ENCODE results near the gene CMSS1.

CMSS1 gene

GRCh38 chr3:100081986-100082692 lies 264.5 kb downstream of the CMSS1 start:
- WGBS (ENCODE audit: insufficient coverage, insufficient read length): no CpG with 5 or more reads among the region's 2 CpGs
- Histone ChIP-seq H3K9me3 (ENCODE audit: control insufficient read depth, insufficient read depth, low read length) (no peaks in the 10 kb centered on the region), H3K4me3 (ENCODE audit: low read length) (no peak overlapping the region), H3K27me3 (ENCODE audit: control insufficient read depth, insufficient read depth, low read length) (no peaks in the 10 kb centered on the region), H3K27ac (ENCODE audit: low read length) (no peak overlapping the region), H3K36me3 (ENCODE audit: control insufficient read depth, insufficient read depth, low read length) (no peaks in the 10 kb centered on the region), H3K4me1 (ENCODE audit: control insufficient read depth, insufficient read depth, low read length) (no peaks in the 10 kb centered on the region; the same call in 1 of the 2 replicates)
- DNase-seq (ENCODE audit: low read depth, low spot score): no peak

DNA sequence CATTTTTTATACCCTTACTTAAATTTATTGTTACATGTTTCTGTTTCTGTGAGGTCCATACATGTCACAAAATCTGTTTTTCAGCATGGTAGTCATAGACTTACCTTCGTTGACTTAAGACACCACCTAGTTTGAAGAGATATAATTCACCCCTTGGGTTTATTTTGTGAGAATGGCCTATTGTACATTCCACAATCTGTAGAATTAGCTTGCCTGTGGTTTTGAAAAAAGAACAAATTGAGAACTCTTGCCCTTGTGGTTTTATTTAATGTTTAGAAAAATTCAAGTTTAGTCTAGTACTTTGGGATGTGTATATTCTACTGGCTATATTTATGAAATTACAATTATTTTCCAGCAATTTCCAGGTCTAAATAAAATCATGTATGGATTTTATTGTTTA lies 265.1 kb downstream of the CMSS1 start:
- Histone ChIP-seq H3K36me3 (ENCODE audit: control insufficient read depth, insufficient read depth, low read length) (no peaks in the 10 kb centered on the region), H3K27me3 (ENCODE audit: control insufficient read depth, insufficient read depth, low read length) (no peaks in the 10 kb centered on the region), H3K9me3 (ENCODE audit: control insufficient read depth, insufficient read depth, low read length) (no peaks in the 10 kb centered on the region), H3K4me3 (ENCODE audit: low read length) (no peak overlapping the region), H3K4me1 (ENCODE audit: control insufficient read depth, insufficient read depth, low read length) (no peaks in the 10 kb centered on the region; the same call in 1 of the 2 replicates), H3K27ac (ENCODE audit: low read length) (no peak overlapping the region)
- no CpG with 5 or more reads among the region's 1 CpG for WGBS (ENCODE audit: insufficient coverage, insufficient read length)
- no peak for DNase-seq (ENCODE audit: low read depth, low spot score)

DNA sequence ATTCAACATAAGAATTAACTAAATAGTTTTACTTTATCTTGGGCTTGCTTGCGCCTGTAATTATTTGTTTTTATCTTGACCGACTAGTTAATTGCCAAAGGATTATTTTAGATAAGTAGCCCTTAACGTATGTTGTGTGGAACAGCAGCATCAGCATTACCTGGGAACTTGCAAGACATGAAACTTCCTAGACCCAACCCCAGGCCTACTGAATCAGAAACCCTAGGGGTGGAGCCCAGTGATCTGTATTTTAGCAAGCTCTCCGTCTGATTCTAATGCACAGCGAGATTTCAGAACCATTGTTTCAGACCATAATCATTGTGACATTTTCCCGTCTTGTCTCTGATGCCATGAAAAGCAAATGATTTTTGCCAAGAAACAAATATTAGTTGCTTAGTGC lies 265.5 kb downstream of the CMSS1 start:
- Histone ChIP-seq H3K9me3 (ENCODE audit: control insufficient read depth, insufficient read depth, low read length) (no peaks in the 10 kb centered on the region), H3K27me3 (ENCODE audit: control insufficient read depth, insufficient read depth, low read length) (no peaks in the 10 kb centered on the region), H3K4me3 (ENCODE audit: low read length) (no peak overlapping the region), H3K36me3 (ENCODE audit: control insufficient read depth, insufficient read depth, low read length) (no peaks in the 10 kb centered on the region), H3K27ac (ENCODE audit: low read length) (no peak overlapping the region), H3K4me1 (ENCODE audit: control insufficient read depth, insufficient read depth, low read length) (no peaks in the 10 kb centered on the region; the same call in 1 of the 2 replicates)
- no peak for DNase-seq (ENCODE audit: low read depth, low spot score)
- WGBS (ENCODE audit: insufficient coverage, insufficient read length): no CpG with 5 or more reads among the region's 6 CpGs

GRCh38 chr3:100084100-100084806 lies 266.6 kb downstream of the CMSS1 start:
- Histone ChIP-seq H3K4me1 (ENCODE audit: control insufficient read depth, insufficient read depth, low read length) (no peaks in the 10 kb centered on the region; the same call in 1 of the 2 replicates), H3K36me3 (ENCODE audit: control insufficient read depth, insufficient read depth, low read length) (no peaks in the 10 kb centered on the region), H3K27me3 (ENCODE audit: control insufficient read depth, insufficient read depth, low read length) (no peaks in the 10 kb centered on the region), H3K9me3 (ENCODE audit: control insufficient read depth, insufficient read depth, low read length) (no peaks in the 10 kb centered on the region), H3K4me3 (ENCODE audit: low read length) (no peak overlapping the region), H3K27ac (ENCODE audit: low read length) (no peak overlapping the region)
- no peak for DNase-seq (ENCODE audit: low read depth, low spot score)
- WGBS (ENCODE audit: insufficient coverage, insufficient read length): no CpG with 5 or more reads among the region's 7 CpGs

GRCh38 chr3:100086401-100086800 lies 268.7 kb downstream of the CMSS1 start:
- Histone ChIP-seq H3K27ac (ENCODE audit: low read length) (no peak overlapping the region), H3K9me3 (ENCODE audit: control insufficient read depth, insufficient read depth, low read length) (no peaks in the 10 kb centered on the region), H3K27me3 (ENCODE audit: control insufficient read depth, insufficient read depth, low read length) (no peaks in the 10 kb centered on the region), H3K36me3 (ENCODE audit: control insufficient read depth, insufficient read depth, low read length) (no peaks in the 10 kb centered on the region), H3K4me1 (ENCODE audit: control insufficient read depth, insufficient read depth, low read length) (peaks cover 2% of the 10 kb centered on the region; the same call in 1 of the 2 replicates), H3K4me3 (ENCODE audit: low read length) (no peak overlapping the region)
- DNase-seq (ENCODE audit: low read depth, low spot score): no peak
- no CpG with 5 or more reads among the region's 1 CpG for WGBS (ENCODE audit: insufficient coverage, insufficient read length)

- no peak overlapping the region for H3K27ac ChIP-seq (ENCODE audit: low read length)
- peaks cover 2% of the 10 kb centered on the region; the same call in 1 of the 2 replicates for H3K4me1 ChIP-seq (ENCODE audit: control insufficient read depth, insufficient read depth, low read length)
- H3K27me3 ChIP-seq (ENCODE audit: control insufficient read depth, insufficient read depth, low read length): no peaks in the 10 kb centered on the region
- no peak for DNase-seq (ENCODE audit: low read depth, low spot score)
- H3K36me3 ChIP-seq (ENCODE audit: control insufficient read depth, insufficient read depth, low read length): no peaks in the 10 kb centered on the region
- no peak overlapping the region for H3K4me3 ChIP-seq (ENCODE audit: low read length)
- H3K9me3 ChIP-seq (ENCODE audit: control insufficient read depth, insufficient read depth, low read length): no peaks in the 10 kb centered on the region
Observed at GRCh38 chr3:100087198-100087597, 269.5 kb downstream of the CMSS1 start.

- H3K4me3 ChIP-seq (ENCODE audit: low read length): no peak overlapping the region
Observed at GRCh38 chr3:100088735-100089368, 271.2 kb downstream of the CMSS1 start.

GRCh38 chr3:100089812-100090668 lies 272.4 kb downstream of the CMSS1 start:
- peak; percentile 29 for DNase-seq (ENCODE audit: low read depth, low spot score)
- no peaks in the 10 kb centered on the region for H3K27me3 ChIP-seq (ENCODE audit: control insufficient read depth, insufficient read depth, low read length)
- WGBS (ENCODE audit: insufficient coverage, insufficient read length): no CpG with 5 or more reads among the region's 7 CpGs
- no peak overlapping the region for H3K4me3 ChIP-seq (ENCODE audit: low read length)
- no peaks in the 10 kb centered on the region for H3K36me3 ChIP-seq (ENCODE audit: control insufficient read depth, insufficient read depth, low read length)
- no peak overlapping the region for H3K27ac ChIP-seq (ENCODE audit: low read length)
- no peaks in the 10 kb centered on the region for H3K9me3 ChIP-seq (ENCODE audit: control insufficient read depth, insufficient read depth, low read length)
- H3K4me1 ChIP-seq (ENCODE audit: control insufficient read depth, insufficient read depth, low read length): peaks cover 2% of the 10 kb centered on the region; the same call in 1 of the 2 replicates

More at GRCh38 chr3:100088735-100089368, 271.2 kb downstream of the CMSS1 start:
- H3K36me3 ChIP-seq (ENCODE audit: control insufficient read depth, insufficient read depth, low read length): no peaks in the 10 kb centered on the region
- H3K27me3 ChIP-seq (ENCODE audit: control insufficient read depth, insufficient read depth, low read length): no peaks in the 10 kb centered on the region
- no CpG with 5 or more reads among the region's 2 CpGs for WGBS (ENCODE audit: insufficient coverage, insufficient read length)
- DNase-seq (ENCODE audit: low read depth, low spot score): no peak
- H3K9me3 ChIP-seq (ENCODE audit: control insufficient read depth, insufficient read depth, low read length): no peaks in the 10 kb centered on the region
- H3K27ac ChIP-seq (ENCODE audit: low read length): no peak overlapping the region
- H3K4me1 ChIP-seq (ENCODE audit: control insufficient read depth, insufficient read depth, low read length): peaks cover 2% of the 10 kb centered on the region; the same call in 1 of the 2 replicates

DNA sequence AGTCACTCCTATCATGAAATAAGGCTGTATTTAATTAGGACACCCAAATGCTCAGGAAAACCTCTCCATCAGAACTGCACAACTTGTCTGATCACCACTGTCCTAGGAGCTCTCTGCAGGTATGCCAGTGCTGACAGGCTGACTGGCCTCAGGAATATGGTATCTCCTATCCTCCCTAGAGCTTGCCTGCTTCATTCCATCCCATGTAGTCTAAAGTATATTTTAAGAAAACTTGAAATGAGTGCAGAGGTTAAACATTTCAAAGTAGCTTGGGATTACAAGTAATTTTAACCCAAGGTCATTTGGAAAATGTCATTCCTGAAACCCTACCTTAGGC lies 273.0 kb downstream of the CMSS1 start:
- Histone ChIP-seq H3K27ac (ENCODE audit: low read length) (no peak overlapping the region), H3K4me1 (ENCODE audit: control insufficient read depth, insufficient read depth, low read length) (peaks cover 2% of the 10 kb centered on the region; the same call in 1 of the 2 replicates), H3K4me3 (ENCODE audit: low read length) (no peak overlapping the region), H3K9me3 (ENCODE audit: control insufficient read depth, insufficient read depth, low read length) (no peaks in the 10 kb centered on the region), H3K27me3 (ENCODE audit: control insufficient read depth, insufficient read depth, low read length) (no peaks in the 10 kb centered on the region), H3K36me3 (ENCODE audit: control insufficient read depth, insufficient read depth, low read length) (no peaks in the 10 kb centered on the region)
- DNase-seq (ENCODE audit: low read depth, low spot score): no peak

DNA sequence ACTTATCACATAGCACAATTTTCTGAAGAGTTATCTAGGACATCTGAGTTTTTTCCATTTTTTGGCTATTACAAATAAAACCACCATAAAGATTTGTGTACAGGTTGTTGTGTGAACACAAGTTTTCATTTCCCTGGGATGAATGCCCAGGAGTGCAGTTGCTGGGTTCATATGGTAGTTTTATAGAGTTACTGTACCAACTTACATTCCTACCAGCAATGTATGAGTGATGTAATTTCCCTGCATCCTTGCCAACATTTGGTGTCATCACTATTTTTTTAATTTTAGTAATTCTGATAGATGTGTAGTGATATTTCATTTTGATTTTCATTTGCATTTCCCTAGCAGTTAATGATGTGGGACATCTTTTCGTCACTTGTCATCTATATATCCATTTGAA lies 276.2 kb downstream of the CMSS1 start:
- peaks cover 2% of the 10 kb centered on the region; the same call in 1 of the 2 replicates for H3K4me1 ChIP-seq (ENCODE audit: control insufficient read depth, insufficient read depth, low read length)
- H3K27ac ChIP-seq (ENCODE audit: low read length): no peak overlapping the region
- no peaks in the 10 kb centered on the region for H3K27me3 ChIP-seq (ENCODE audit: control insufficient read depth, insufficient read depth, low read length)
- H3K9me3 ChIP-seq (ENCODE audit: control insufficient read depth, insufficient read depth, low read length): no peaks in the 10 kb centered on the region
- H3K4me3 ChIP-seq (ENCODE audit: low read length): no peak overlapping the region
- no peaks in the 10 kb centered on the region for H3K36me3 ChIP-seq (ENCODE audit: control insufficient read depth, insufficient read depth, low read length)
- no peak for DNase-seq (ENCODE audit: low read depth, low spot score)
- WGBS (ENCODE audit: insufficient coverage, insufficient read length): no CpG with 5 or more reads among the region's 1 CpG

Measured in iPS DF 6.9 (cell line).